ENCODE data around the gene ABTB1.

GRCh38 chr3:127629467-127630403 lies 43.0 kb upstream of the ABTB1 start:
- no peak for TF ChIP-seq EGR1 (IDR thresholded peaks at IDR 0.05)
- no peak for TF ChIP-seq REST (IDR thresholded peaks at IDR 0.05; ENCODE audit: low read depth)
- TF ChIP-seq EP300 (IDR thresholded peaks at IDR 0.05; ENCODE audit: borderline replicate concordance): no peak
- TF ChIP-seq TAF1 (IDR thresholded peaks at IDR 0.05; ENCODE audit: low read depth): no peak
- TF ChIP-seq RAD21 (IDR thresholded peaks at IDR 0.05; ENCODE audit: low read depth): no peak
- no peak for TF ChIP-seq CEBPB (IDR thresholded peaks at IDR 0.05)
- no peak for TF ChIP-seq TCF12 (IDR thresholded peaks at IDR 0.05; ENCODE audit: low read depth)
- TF ChIP-seq YY1 (IDR thresholded peaks at IDR 0.05; ENCODE audit: low read depth): no peak
- TF ChIP-seq CREB1 (IDR thresholded peaks at IDR 0.05; ENCODE audit: low read depth): no peak
